SK-N-SH treated with all-trans-retinoic acid at 6 μM for 48 hours (cell line): ENCODE measurements around the gene BYSL.

Experiments used
- ARNTL ChIP-seq: fragments of 450-650 bp; formaldehyde crosslinking; IDR thresholded peaks from 2 replicates; pipeline ENCODE4 v1.5.0; 2020; ENCODE audit warnings: low read depth, mild to moderate bottlenecking, moderate library complexity, borderline replicate concordance
- CREB5 ChIP-seq: fragments of 250-450 bp; sonication (Bioruptor Pico); IDR thresholded peaks from 2 replicates; pipeline ENCODE4 v1.5.1; 2020; ENCODE audit warnings: low read depth, mild to moderate bottlenecking, moderate library complexity
- CSDC2 ChIP-seq: fragments of 250-450 bp; sonication (Bioruptor Pico); IDR thresholded peaks from 2 replicates; pipeline ENCODE4 v1.5.0; 2020; ENCODE audit warnings: mild to moderate bottlenecking, moderate library complexity
- GLIS3 ChIP-seq: fragments of 250-450 bp; sonication (Bioruptor Pico); IDR thresholded peaks from 2 replicates; pipeline ENCODE4 v1.5.0; 2020; ENCODE audit warnings: mild to moderate bottlenecking, moderate library complexity
- ISL1 ChIP-seq: fragments of 250-450 bp; sonication (Bioruptor Pico); IDR thresholded peaks from 2 replicates; pipeline ENCODE4 v2.1.2; 2022; ENCODE audit warnings: mild to moderate bottlenecking, moderate library complexity
- PATZ1 ChIP-seq: fragments of 250-450 bp; sonication (Bioruptor Pico); IDR thresholded peaks from 2 replicates; pipeline ENCODE4 v1.8.0; 2020; ENCODE audit warnings: mild to moderate bottlenecking, moderate library complexity, borderline replicate concordance
- RARB ChIP-seq: fragments of 250-450 bp; sonication (Bioruptor Pico); IDR thresholded peaks from 2 replicates; pipeline ENCODE4 v1.8.0; 2021; ENCODE audit warnings: mild to moderate bottlenecking, moderate library complexity
- TOX ChIP-seq: fragments of 250-450 bp; sonication (Bioruptor Pico); IDR thresholded peaks from 2 replicates; pipeline ENCODE4 v1.8.0; 2021; ENCODE audit warnings: mild to moderate bottlenecking, moderate library complexity, borderline replicate concordance
- ZFP3 ChIP-seq: fragments of 250-450 bp; sonication (Bioruptor Pico); IDR thresholded peaks from 2 replicates; pipeline ENCODE4 v1.5.0; 2020; ENCODE audit warnings: mild to moderate bottlenecking, moderate library complexity
- ZFP30 ChIP-seq: fragments of 450-650 bp; formaldehyde crosslinking; IDR thresholded peaks from 2 replicates; pipeline ENCODE4 v1.5.0; 2022; ENCODE audit warnings: mild to moderate bottlenecking, moderate library complexity

GRCh38 chr6:41954668-41955067 is 33.4 kb downstream of the BYSL start:
- TF ChIP-seq ARNTL (no peak), ZFP30 (CRISPR knock-in tag) (no peak), TOX (CRISPR knock-in tag) (no peak), ZFP3 (no peak), RARB (CRISPR knock-in tag) (no peak), CREB5 (CRISPR knock-in tag) (no peak), GLIS3 (CRISPR knock-in tag) (no peak), ISL1 (CRISPR knock-in tag) (no peak), PATZ1 (CRISPR knock-in tag) (no peak), CSDC2 (no peak)
